Stimulated activated CD8-positive, alpha-beta memory T cell treated with anti-CD3 and anti-CD28 coated beads, Interleukin-2, amount 100 ng/mL, for 48 hours (primary cell): ENCODE data around the gene PA2G4.
A peak's percentile ranks its signal among the peaks of the same experiment; 100 is the strongest.
"Not testable (repeated sequence)": the region's sequence is repeated elsewhere in the genome, so short reads cannot be mapped to it uniquely, and the experiment has no call there.

ENCODE experiments used
- DNase-seq, 2 donors: peaks; one replicate each; pipeline ENCODE4 v3.0.0-alpha.2; 2020; ENCODE audit warnings: low read depth in 2 of 2

PA2G4 gene

DNA sequence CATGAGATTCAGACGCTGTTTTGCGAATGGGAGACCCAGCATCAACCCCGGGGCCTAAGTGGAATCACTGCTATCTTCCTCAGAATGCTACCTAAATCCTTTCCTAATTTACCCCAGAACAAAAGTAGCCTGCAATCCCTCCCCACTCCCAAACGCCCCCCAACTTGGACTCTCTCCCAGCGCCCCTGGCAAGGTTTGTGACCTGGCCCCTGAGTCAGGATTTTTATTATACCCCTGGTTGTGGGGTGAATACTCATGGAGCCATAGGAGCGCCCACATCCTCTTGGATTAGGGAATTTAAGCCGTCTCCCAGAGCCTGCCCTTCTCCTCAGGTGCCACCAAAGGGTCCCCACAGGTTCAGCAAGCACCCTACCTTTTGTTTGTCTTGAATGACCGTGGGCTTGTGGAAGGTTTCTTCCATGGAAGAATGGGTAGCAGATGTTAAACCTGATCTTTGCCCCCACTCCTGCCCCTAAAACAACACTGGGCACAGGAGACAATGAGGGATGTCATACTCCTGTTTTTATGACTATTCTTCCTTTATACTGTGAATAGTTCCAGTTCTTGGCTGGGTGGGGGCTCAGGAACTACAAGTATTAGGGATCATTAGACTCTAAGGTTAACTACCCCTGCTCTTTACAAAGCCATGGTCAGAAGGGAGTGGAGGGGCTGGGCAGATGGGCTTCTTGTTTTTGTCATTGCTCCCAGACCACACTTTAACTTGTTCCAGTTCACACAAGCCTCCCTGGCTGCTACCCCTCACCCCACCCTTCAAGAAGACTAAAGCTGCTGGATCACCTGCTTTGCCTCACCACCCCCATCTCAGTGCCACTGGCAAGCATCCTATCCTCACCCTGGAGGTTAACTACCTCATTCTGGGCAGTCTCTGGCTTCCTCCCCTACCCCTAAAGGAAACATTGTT lies 48.7 kb downstream of the PA2G4 start:
- no peak for DNase-seq

DNA sequence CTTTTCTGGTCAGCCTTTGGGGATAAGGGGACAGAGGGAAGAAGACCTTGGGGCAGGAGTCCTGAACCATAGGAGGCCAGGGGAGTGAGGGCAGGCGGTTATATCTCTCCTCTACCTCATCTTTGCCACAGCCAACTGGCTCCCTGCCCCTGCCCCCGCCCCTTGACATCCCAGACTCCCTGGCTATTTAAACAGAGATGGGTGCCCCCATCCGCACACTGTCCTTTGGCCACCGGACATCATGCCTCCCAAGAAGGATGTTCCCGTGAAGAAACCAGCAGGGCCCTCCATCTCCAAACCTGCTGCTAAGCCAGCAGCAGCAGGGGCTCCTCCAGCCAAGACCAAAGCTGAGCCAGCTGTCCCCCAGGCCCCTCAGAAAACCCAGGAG lies 49.3 kb downstream of the PA2G4 start:
- no peak for DNase-seq

DNA sequence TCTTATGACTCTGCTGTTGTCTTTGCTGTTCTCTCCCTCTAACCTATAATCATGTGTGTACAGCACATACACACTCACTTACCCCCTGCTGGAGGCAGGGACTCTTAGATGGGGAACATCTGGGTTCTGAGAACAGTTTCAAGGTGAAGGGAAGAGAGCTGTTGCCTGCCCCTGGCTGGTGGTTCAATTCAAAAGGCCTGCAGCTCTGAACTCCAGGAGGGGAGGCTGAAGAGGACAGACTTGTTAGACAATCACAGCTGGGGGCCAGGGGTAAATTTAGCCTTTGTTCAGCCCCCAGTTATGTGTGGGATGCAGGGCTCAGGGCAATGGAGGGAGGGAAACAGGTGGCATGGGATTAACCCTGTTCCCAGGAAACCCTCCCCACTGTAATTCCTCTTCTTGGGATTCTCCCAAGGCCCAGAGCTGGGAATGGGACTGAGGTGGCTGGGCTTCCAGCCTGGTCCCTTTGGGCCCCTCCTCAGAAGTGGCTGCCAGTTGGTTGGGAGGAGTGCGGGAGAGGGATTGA lies 50.0 kb downstream of the PA2G4 start:
- DNase-seq: no peak

DNA sequence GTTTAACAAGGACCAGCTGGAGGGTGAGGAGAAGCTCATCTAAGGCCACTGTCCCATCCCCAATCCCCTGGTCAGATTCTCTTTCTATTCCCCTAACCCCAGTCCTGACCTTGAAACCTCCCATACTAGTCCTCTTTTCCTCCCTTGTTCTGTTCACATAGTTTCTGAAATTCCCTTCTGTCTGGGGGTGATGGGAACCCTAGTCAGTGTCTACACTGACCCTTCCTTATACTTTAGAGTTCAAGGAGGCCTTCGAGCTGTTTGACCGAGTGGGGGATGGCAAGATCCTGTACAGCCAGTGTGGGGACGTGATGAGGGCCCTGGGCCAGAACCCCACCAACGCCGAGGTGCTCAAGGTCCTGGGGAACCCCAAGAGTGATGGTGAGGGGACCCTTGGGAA lies 50.5 kb downstream of the PA2G4 start:
- no peak for DNase-seq

DNA sequence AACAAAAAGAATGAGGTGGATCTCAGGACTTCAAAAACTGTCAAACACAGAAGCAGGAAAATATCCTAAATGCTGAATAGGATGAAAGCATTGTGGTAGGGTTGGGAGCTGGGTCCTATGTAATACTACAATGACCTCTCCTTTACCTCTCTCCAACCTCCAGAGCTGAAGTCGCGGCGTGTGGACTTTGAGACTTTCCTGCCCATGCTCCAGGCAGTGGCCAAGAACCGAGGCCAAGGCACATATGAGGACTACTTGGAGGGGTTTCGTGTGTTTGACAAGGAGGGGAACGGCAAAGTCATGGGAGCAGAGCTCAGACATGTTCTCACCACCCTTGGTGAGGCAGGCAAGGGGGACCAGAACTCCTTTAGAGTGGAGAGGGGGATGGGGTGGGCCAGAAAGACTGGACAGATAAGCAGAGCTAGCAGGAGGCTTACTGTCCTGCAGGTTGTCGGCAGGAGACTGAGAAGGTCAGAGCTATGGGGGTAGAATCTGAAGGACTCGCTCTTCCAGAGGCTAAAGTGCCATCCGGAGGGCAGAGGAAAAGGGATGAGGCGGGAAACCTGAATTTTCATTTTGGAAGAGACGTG lies 51.0 kb downstream of the PA2G4 start:
- no peak for DNase-seq

DNA sequence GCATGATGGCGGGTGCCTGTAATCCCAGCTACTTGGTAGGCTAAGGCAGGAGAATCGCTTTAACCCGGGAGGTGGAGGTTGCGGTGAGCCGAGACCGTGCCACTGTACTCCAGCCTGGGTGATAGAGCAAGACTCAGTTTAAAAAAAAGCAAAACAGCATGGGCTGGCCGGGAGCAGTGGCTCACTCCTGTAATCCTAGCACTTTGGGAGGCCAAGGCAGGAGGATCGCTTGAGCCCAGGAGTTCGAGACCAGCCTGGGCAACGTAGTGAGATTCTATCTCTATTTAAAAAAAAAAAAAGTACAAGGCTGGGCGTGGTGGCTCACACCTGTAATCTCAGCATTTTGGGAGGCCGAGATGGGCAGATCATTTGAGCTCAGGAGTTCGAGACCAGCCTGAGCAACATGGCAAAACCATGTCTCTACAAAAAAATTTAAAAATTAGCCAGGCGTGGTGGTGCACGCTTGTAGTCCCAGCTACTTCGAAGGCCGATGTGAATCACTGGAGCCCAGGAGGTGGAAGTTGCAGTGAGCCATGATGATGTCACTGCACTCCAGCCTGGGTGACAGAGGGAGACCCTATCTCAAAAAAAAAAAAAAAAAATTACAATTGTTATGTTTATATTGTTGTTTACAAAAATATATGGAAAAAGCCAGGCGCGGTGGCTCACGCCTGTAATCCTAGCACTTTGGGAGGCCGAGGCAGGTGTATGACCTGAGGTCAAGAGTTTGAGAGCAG lies 52.3 kb downstream of the PA2G4 start:
- DNase-seq: not testable (repeated sequence)

DNA sequence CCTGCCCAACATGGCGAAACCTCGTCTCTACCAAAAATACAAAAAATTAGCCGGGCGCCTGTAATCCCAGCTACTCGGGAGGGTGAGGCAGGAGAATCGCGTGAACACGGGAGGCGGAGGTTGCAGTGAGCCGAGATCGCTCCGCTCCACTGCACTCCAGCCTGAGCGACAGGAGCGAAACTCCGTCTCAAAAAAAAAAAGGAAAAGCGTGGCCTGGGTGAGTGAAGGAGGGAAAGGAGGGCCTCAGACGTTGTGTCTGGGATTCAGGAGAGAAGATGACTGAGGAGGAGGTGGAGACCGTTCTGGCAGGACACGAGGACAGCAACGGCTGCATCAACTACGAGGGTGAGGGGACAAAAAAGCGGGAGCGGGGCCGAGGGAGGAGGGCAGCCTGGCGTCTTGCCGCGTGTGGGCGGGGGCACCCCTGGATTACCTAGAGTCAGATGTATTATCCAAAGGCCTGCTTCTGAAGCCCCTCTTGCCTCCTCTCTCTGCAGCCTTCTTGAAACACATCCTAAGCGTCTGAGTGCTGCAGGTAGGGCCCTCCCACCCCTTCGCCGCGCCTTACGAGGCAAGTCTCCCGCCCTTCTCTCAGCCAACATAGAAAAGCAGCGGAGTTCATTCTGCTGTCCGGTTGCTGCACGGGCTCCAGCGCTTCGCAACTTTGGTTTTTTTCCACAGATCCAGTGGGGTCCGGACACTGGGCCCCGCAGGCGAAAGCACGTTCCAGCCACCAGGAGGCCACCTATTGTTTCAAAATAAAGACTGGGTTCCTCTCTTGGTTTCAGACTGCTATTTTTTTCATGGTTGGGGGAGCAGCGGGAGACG lies 53.1 kb downstream of the PA2G4 start:
- peak; percentile 32 to 41 for DNase-seq

DNA sequence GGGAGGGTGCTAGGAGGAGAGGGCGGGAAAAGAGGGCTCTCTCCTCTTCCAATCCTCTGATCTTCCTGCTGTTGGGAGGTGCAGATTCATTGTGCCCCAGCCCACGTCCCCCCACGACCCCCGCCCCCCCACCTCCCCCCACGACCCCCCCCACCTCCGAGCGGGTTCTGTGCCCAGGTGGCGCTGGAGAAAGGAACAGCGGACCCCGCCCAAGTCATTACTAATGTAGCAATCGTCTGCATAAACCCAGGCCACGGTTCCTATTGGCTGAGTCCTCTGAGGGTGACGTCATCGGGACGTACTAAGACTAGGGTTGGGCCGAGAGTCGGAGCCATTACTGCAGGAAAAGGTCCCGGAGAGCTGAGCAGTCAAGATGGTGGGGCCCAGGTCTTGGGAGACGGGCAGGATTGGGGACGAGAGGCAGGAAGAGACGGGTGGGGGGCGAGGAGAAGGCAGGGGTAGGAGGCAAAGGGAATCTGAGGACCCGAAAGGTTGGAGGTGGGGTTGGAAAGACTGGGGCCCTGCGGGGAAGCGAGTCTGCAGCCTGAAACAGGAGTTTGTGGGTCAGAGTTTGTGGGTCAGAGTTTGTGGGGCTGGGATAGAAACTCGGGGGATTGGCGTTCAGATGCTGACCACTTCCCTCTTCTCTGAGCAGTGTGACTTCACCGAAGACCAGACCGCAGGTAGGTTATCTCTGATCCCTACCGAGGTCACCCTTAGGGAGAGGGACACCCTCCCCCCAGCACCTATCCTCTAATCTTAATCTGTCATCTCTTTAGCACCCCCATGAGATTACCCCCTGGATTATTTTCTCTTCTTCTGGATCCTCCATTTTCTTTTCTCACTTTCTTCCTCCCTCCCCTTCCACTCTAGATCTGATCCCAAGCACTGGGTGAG lies 53.9 kb downstream of the PA2G4 start, which contains the start of gene MYL6:
TSS of gene MYL6 (plus strand) at position 331 of the 897 bp plus-strand sequence. CDS start at position 374, 43 bp downstream.
- DNase-seq: peak; percentile 78 to 85

DNA sequence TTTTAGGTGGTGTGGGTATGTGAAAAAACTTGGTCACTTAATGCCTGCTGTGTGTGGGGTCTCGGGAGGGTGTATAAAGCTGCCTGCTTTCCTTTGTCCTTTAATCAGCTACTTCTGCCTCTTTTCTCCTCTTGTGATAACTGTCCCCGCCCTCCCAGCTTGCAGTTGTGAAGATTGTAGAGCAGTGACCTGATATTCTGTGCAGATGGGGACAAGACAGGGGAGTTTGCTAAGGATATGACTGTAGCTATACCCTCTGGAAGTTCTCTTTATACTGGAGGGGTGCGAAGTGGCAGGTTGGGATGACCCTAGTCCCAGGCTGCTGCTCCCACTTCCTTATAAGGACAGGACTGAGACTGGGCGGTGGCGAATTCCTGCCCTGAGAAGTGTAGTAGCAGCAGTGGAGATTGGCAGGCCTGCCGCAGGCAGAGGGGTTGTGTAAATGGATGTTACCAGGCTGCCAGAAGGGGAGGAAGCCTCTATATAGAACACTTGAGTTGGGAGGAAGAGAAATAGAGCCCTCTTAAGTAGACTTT lies 54.6 kb downstream of the PA2G4 start:
- DNase-seq: no peak

DNA sequence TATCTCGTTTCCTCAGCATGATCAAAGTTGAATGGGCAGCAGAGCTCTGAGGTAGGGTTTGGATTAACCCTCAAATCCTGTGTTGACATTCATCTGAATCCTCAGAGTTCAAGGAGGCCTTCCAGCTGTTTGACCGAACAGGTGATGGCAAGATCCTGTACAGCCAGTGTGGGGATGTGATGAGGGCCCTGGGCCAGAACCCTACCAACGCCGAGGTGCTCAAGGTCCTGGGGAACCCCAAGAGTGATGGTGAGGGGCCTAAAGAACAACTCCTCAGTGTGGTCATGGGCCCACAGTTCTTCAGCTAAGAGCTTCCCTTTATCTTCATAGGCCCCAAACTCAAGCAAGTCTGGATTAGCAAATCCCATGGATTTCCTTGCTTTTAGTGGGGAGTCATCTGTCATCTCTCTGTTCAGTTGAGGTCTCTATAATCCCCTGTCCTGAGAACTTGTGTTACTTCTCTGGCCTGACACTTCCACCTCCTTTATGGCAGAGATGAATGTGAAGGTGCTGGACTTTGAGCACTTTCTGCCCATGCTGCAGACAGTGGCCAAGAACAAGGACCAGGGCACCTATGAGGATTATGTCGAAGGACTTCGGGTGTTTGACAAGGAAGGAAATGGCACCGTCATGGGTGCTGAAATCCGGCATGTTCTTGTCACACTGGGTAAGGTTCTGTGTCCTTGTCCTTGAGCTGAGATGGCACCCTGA lies 55.3 kb downstream of the PA2G4 start:
- no peak for DNase-seq

DNA sequence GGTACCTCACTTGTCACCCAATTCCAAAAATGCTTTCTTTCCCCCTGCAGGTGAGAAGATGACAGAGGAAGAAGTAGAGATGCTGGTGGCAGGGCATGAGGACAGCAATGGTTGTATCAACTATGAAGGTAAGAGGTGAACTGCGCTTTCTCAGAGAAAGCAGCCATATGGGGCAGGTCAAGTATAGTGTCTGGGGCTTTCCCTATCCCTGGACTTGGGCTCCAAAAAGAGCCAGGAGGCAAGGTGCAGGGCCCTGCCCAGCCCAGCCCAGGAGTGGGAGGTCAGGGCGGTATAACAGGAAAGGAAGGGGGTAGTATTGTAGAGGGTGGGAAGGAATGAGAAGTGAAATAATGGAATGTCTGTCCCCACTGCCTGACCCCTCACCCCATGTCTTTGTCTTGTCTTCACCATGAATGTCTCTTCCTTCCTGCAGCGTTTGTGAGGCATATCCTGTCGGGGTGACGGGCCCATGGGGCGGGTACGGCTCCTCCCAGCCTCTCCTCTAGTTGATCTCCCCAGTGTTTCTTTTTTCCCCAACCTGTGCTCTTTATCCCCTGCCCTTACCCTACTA lies 55.9 kb downstream of the PA2G4 start:
- peak; percentile 27 to 36 for DNase-seq

DNA sequence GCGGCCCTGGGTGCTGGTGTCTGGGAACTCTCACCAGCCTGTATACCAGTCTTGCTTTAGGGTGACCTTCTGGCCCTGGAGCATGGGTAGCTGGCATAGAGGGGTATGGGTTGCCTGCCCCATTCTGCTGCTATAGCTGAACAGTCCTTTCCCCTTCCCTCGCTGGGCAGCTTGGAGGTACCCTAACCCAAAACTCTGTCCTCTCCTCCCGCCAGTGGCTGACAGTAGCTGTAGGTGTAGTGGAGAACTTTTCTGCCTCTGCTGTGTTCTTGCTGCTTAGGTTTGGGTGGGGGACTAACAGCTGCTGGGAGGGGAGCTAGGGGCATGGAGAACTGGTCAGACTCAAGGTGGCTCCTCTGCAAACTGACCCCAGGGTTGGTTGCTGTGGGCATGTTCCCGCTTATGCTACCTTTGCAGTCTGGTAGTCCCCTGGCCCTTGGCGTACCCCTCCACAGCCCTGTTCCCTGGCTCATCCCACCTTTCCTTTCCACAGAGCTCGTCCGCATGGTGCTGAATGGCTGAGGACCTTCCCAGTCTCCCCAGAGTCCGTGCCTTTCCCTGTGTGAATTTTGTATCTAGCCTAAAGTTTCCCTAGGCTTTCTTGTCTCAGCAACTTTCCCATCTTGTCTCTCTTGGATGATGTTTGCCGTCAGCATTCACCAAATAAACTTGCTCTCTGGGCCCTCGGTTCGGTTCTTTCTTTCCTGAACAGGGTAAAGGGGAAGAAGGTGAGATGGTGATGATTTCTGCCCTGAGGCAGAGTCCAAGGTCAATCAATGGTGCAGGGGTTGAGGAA lies 56.7 kb downstream of the PA2G4 start:
- no peak for DNase-seq

DNA sequence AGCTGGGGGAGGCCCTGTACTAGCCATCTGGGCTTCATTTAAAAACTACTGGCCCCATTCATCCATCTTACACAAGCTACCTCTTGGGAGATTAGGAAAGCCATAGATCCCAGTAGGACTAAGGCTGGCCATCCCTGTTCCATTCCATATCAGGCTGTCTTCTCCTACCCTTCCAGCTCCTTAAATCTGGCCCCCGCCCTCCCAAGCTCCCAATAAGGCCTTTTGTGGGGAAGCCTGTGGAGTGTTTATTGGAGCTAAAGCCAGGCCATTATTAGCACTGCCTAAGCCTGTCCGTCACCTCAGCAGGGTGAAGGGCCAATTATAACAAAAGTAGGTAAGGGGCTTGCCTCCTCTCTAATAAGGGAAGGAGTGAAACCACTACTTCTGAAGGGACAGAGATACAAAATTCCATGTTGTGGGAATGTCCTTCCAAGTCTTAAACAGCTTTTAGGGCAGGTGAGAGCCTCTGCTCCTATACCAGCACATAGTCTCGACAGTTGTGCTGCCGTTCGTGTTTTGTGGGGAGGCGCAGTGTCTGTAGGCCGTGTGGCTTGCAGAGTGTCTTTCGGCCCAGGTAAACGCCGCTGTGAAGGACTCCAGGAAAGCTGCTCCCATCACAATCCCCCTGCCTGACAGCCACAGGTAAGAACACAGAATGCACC lies 57.5 kb downstream of the PA2G4 start:
- DNase-seq: no peak

DNA sequence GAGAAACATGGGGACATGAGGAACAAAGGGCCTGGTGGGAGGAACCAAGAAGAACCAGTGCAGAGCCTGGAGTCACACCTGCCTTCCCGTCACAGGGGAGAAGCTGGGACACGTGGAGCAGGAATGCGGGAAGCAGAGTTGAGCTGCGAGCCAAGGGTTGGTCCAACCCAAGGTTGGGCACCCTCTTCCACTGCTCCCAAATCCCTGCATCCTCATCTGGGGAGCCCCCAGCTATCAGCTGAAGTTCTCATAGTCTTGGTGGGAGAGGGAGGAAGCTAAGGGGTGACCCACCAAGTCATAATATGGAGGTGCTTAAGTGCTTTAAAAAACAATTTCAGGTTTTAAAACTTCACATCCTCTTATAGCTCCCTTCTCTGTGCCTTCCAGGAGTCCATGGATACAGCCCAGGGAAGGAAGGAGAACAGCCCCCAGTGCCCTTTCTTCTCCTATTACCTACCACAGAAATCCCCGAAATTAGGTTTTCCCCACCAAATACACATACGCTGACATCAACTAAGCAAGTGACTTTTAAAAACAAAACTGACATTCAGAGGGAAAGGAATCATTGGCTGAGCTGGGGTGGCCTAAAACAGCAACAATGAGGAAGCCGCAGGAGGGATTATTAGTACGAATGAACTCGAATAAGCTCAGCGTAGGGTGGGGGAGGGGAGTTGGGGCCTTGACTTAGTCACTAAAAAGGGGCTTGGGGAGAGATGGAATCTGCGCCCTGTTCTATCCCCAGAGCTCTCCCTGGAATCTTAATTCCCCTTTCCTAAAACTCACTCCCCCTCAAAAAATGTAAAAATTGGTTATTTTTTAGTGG lies 58.3 kb downstream of the PA2G4 start:
- no peak for DNase-seq
